SK-N-SH treated with all-trans-retinoic acid at 6 μM for 48 hours (cell line): Measurements from ENCODE around the gene SMC1B.
"Not testable (repeated sequence)": the region's sequence is repeated elsewhere in the genome, so short reads cannot be mapped to it uniquely, and the experiment has no call there.

Experiments
- ATAC-seq: fragments of 200-7000 bp; cut with Tn5 transposase; 3 replicates; pipeline ENCODE4 v1.9.1; 2020; ENCODE audit warnings: mild to moderate bottlenecking, moderate library complexity
- ARNTL ChIP-seq: fragments of 450-650 bp; formaldehyde crosslinking; IDR thresholded peaks from 2 replicates; pipeline ENCODE4 v1.5.0; 2020; ENCODE audit warnings: low read depth, mild to moderate bottlenecking, moderate library complexity, borderline replicate concordance
- BACH2 ChIP-seq: fragments of 250-450 bp; sonication (Bioruptor Pico); IDR thresholded peaks from 2 replicates; pipeline ENCODE4 v1.9.0; 2021; ENCODE audit warnings: mild to moderate bottlenecking, borderline replicate concordance
- ESRRG ChIP-seq: fragments of 250-450 bp; sonication (Bioruptor Pico); IDR thresholded peaks from 2 replicates; pipeline ENCODE4 v1.6.1; 2021; ENCODE audit warnings: mild to moderate bottlenecking
- GLIS3 ChIP-seq: fragments of 250-450 bp; sonication (Bioruptor Pico); IDR thresholded peaks from 2 replicates; pipeline ENCODE4 v1.5.0; 2020; ENCODE audit warnings: mild to moderate bottlenecking, moderate library complexity
- ISL1 ChIP-seq: fragments of 250-450 bp; sonication (Bioruptor Pico); IDR thresholded peaks from 2 replicates; pipeline ENCODE4 v2.1.2; 2022; ENCODE audit warnings: mild to moderate bottlenecking, moderate library complexity
- OSR1 ChIP-seq: fragments of 250-450 bp; sonication (Bioruptor Pico); IDR thresholded peaks from 2 replicates; pipeline ENCODE4 v1.8.0; 2022; ENCODE audit warnings: moderate library complexity, mild to moderate bottlenecking, inconsistent platforms
- PATZ1 ChIP-seq: fragments of 250-450 bp; sonication (Bioruptor Pico); IDR thresholded peaks from 2 replicates; pipeline ENCODE4 v1.8.0; 2020; ENCODE audit warnings: mild to moderate bottlenecking, moderate library complexity, borderline replicate concordance
- RARB ChIP-seq: fragments of 250-450 bp; sonication (Bioruptor Pico); IDR thresholded peaks from 2 replicates; pipeline ENCODE4 v1.8.0; 2021; ENCODE audit warnings: mild to moderate bottlenecking, moderate library complexity
- SNAI2 ChIP-seq: fragments of 250-450 bp; sonication (Bioruptor Pico); IDR thresholded peaks from 2 replicates; pipeline ENCODE4 v1.5.0; 2020; ENCODE audit warnings: mild to moderate bottlenecking, moderate library complexity
- TCF4 ChIP-seq: fragments of 250-450 bp; sonication (Bioruptor Pico); IDR thresholded peaks from 2 replicates; pipeline ENCODE4 v1.8.0; 2021; ENCODE audit warnings: mild to moderate bottlenecking, moderate library complexity, borderline replicate concordance
- TOX ChIP-seq: fragments of 250-450 bp; sonication (Bioruptor Pico); IDR thresholded peaks from 2 replicates; pipeline ENCODE4 v1.8.0; 2021; ENCODE audit warnings: mild to moderate bottlenecking, moderate library complexity, borderline replicate concordance
- TSHZ2 ChIP-seq: fragments of 250-450 bp; sonication (Bioruptor Pico); IDR thresholded peaks from 2 replicates; pipeline ENCODE4 v1.5.0; 2020; ENCODE audit warnings: mild to moderate bottlenecking, moderate library complexity
- ZFP30 ChIP-seq: fragments of 450-650 bp; formaldehyde crosslinking; IDR thresholded peaks from 2 replicates; pipeline ENCODE4 v1.5.0; 2022; ENCODE audit warnings: mild to moderate bottlenecking, moderate library complexity
- ZNF8 ChIP-seq: fragments of 450-650 bp; formaldehyde crosslinking; IDR thresholded peaks from 2 replicates; pipeline ENCODE4 v1.5.0; 2020; ENCODE audit warnings: mild to moderate bottlenecking, moderate library complexity
- TF ChIP-seq, protein P1 (sequence below): fragments of 250-450 bp; sonication (Bioruptor Pico); IDR thresholded peaks from 2 replicates; pipeline ENCODE4 v1.8.0; 2021; ENCODE audit warnings: low read depth, mild to moderate bottlenecking, moderate library complexity, borderline replicate concordance
- TF ChIP-seq, protein P2 (sequence below): fragments of 250-450 bp; sonication (Bioruptor Pico); IDR thresholded peaks from 2 replicates; pipeline ENCODE4 v1.5.1; 2021; ENCODE audit warnings: mild to moderate bottlenecking, moderate library complexity
- TF ChIP-seq, protein P3 (sequence below): fragments of 250-450 bp; sonication (Bioruptor Pico); IDR thresholded peaks from 2 replicates; pipeline ENCODE4 v1.5.1; 2020; ENCODE audit warnings: low read depth, mild to moderate bottlenecking, moderate library complexity

The SMC1B gene

DNA sequence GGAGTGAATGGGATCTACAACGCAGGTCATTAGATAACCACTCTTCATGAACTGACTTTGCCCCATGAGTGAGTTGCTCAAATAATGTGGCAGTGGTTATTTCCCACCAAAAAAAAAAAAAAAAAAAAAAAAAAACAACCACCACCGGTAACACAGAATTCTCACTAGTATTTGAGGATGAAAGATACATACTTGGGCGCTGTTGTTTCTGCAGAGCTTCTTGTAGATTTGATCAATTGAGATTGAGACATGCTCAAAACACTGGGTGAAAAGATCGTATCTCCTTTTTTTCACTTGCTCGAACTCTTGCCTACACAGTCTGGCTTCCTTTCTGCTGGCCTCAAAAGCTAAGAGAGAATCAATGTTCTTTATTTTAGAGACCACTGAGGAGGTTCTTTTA, 59.6 kb downstream of the SMC1B start:
- ATAC-seq: no peak
- TF ChIP-seq SNAI2 (no peak), TSHZ2 (no peak), PATZ1 (CRISPR knock-in tag) (no peak), RARB (no peak), ARNTL (CRISPR knock-in tag) (no peak), ISL1 (CRISPR knock-in tag) (no peak), OSR1 (CRISPR knock-in tag) (no peak), TCF4 (CRISPR knock-in tag) (no peak), ZFP30 (CRISPR knock-in tag) (no peak), ESRRG (no peak), GLIS3 (no peak), BACH2 (CRISPR knock-in tag) (no peak)
- TF ChIP-seq, protein P1, sequence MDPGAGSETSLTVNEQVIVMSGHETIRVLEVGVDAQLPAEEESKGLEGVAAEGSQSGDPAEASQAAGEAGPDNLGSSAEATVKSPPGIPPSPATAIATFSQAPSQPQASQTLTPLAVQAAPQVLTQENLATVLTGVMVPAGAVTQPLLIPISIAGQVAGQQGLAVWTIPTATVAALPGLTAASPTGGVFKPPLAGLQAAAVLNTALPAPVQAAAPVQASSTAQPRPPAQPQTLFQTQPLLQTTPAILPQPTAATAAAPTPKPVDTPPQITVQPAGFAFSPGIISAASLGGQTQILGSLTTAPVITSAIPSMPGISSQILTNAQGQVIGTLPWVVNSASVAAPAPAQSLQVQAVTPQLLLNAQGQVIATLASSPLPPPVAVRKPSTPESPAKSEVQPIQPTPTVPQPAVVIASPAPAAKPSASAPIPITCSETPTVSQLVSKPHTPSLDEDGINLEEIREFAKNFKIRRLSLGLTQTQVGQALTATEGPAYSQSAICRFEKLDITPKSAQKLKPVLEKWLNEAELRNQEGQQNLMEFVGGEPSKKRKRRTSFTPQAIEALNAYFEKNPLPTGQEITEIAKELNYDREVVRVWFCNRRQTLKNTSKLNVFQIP: no peak
- TF ChIP-seq, protein P2, sequence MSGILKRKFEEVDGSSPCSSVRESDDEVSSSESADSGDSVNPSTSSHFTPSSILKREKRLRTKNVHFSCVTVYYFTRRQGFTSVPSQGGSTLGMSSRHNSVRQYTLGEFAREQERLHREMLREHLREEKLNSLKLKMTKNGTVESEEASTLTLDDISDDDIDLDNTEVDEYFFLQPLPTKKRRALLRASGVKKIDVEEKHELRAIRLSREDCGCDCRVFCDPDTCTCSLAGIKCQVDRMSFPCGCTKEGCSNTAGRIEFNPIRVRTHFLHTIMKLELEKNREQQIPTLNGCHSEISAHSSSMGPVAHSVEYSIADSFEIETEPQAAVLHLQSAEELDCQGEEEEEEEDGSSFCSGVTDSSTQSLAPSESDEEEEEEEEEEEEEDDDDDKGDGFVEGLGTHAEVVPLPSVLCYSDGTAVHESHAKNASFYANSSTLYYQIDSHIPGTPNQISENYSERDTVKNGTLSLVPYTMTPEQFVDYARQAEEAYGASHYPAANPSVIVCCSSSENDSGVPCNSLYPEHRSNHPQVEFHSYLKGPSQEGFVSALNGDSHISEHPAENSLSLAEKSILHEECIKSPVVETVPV (CRISPR knock-in tag): no peak
- TF ChIP-seq, protein P3, sequence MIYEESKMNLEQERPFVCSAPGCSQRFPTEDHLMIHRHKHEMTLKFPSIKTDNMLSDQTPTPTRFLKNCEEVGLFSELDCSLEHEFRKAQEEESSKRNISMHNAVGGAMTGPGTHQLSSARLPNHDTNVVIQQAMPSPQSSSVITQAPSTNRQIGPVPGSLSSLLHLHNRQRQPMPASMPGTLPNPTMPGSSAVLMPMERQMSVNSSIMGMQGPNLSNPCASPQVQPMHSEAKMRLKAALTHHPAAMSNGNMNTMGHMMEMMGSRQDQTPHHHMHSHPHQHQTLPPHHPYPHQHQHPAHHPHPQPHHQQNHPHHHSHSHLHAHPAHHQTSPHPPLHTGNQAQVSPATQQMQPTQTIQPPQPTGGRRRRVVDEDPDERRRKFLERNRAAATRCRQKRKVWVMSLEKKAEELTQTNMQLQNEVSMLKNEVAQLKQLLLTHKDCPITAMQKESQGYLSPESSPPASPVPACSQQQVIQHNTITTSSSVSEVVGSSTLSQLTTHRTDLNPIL (CRISPR knock-in tag): no peak

DNA sequence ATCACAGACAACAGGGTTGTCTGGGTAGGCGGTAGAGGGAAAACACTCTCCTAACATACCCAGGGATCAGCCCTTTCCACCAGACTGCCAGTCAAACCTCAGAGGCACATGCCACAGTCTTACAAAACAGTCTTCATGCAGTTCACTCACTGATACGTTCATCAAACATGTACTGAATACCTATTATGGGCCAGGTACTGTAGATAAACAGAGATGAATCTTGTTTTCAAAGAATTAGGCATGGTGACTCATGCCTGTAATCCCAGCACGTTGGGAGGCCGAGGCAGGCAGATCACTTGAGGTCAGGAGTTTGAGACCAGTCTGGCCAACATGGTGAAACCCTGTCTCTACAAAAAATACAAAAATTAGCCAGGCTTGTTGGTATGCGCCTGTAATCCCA, 60.6 kb downstream of the SMC1B start:
- ATAC-seq: not testable (repeated sequence)

GRCh38 chr22:45351956-45352355, 61.4 kb downstream of the SMC1B start:
- no peak for ATAC-seq

DNA sequence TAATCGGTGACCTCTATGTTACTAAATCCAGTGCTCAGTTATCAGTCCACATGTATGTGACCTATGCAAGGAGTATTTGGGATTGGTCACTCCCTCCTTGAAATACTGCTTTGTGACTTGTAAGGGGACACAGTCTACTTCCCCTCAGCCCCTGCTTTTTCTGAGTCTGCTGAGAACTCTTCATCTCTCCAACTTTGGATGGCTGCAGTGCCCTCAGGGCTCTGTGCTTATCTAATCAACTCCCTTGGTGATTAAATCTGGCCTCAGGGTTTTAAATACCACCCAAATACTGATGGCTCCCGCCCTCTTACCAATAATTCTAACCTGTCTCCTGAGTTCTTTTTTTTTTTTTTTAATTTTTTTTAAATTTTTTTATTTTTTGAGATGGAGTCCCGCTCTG, 63.5 kb downstream of the SMC1B start:
- TF ChIP-seq TSHZ2 (no peak), ZNF8 (no peak), TOX (CRISPR knock-in tag) (no peak)
- TF ChIP-seq, all 23 proteins: peak for 0
- ATAC-seq: no peak

More at GRCh38 chr22:45351956-45352355, 61.4 kb downstream of the SMC1B start:
- no peak for TF ChIP-seq ARNTL (CRISPR knock-in tag)
